Ishikawa (cell line): ENCODE results near the gene ATRX.

Source experiments
- CEBPB ChIP-seq: IDR thresholded peaks from 2 replicates; pipeline ENCODE4 v1.6.1; 2012
- CREB1 ChIP-seq: IDR thresholded peaks from 2 replicates; pipeline ENCODE4 v1.6.1; 2012; ENCODE audit warnings: low read depth
- EP300 ChIP-seq: IDR thresholded peaks from 2 replicates; pipeline ENCODE4 v1.6.1; 2012; ENCODE audit warnings: borderline replicate concordance
- FOXM1 ChIP-seq: IDR thresholded peaks from 2 replicates; pipeline ENCODE4 v1.6.1; 2012; ENCODE audit warnings: low read depth, borderline replicate concordance
- NFIC ChIP-seq: IDR thresholded peaks from 2 replicates; pipeline ENCODE4 v1.6.1; 2012
- RAD21 ChIP-seq: IDR thresholded peaks from 2 replicates; pipeline ENCODE4 v1.6.1; 2012; ENCODE audit warnings: low read depth
- TAF1 ChIP-seq: IDR thresholded peaks from 2 replicates; pipeline ENCODE4 v1.6.1; 2012; ENCODE audit warnings: low read depth, mild to moderate bottlenecking
- TCF12 ChIP-seq: IDR thresholded peaks from 2 replicates; pipeline ENCODE4 v1.6.1; 2012; ENCODE audit warnings: low read depth
- TEAD4 ChIP-seq: IDR thresholded peaks from 2 replicates; pipeline ENCODE4 v1.6.1; 2012
- ZBTB7A ChIP-seq: IDR thresholded peaks from 2 replicates; pipeline ENCODE4 v1.6.1; 2012; ENCODE audit warnings: low read depth
- TF ChIP-seq, protein P1 (sequence below): IDR thresholded peaks from 2 replicates; pipeline ENCODE4 v1.6.1; 2012; ENCODE audit warnings: low read depth, mild to moderate bottlenecking
- TF ChIP-seq, protein P2 (sequence below): IDR thresholded peaks from 2 replicates; pipeline ENCODE4 v1.6.1; 2012
- TF ChIP-seq, protein P3 (sequence below): IDR thresholded peaks from 2 replicates; pipeline ENCODE4 v1.6.1; 2012

ATRX gene

DNA sequence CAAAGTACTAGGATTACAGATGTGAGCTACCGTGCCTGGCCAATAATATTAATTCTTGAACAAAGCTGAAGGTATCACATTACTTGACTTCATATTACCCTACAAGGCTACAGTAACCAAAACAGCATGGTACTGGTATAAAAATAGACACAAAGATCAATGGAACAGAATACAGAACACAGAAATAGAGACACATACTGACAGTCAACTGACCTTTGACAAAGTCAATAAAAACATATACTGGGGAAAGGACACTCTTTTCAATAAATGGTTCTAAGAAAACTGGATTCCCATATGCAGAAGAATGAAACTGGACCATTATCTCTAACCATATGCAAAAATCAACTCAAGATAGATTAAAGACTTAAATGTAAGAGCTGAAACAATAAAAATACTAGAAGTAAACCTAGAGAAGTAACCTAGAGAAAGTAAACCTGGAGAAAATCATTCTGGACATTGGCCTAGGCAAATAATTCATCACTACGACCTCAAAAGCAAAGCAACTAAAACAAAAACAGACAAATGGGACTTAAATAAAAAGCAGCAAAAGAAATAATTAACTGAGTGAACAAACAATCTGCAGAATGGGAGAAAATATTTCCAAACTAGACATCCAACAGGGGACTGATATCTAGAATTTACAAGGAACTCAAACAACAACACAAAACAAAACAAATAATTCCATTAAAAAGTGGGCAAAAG lies 182.2 kb downstream of the ATRX start:
- TF ChIP-seq CEBPB (no peak), TCF12 (no peak), RAD21 (no peak), FOXM1 (no peak)

DNA sequence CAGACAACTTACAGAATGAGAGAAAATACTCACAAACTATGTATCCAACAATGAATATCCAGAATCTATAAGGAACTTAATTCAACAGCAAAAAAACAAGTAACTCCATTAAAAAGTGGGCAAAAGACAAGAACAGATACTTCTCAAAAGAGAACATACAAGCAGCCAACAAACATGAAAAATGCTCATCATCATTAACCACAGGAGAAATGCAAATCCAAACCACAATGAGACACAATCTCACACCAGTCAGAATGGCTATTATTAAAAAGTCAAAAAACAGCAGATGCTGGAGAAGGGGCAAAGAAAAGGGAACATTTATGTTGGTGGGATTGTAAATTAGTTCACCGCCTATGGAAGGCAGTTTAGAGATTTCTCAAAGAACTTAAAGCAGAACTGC lies 188.5 kb downstream of the ATRX start:
- TF ChIP-seq, protein P1, sequence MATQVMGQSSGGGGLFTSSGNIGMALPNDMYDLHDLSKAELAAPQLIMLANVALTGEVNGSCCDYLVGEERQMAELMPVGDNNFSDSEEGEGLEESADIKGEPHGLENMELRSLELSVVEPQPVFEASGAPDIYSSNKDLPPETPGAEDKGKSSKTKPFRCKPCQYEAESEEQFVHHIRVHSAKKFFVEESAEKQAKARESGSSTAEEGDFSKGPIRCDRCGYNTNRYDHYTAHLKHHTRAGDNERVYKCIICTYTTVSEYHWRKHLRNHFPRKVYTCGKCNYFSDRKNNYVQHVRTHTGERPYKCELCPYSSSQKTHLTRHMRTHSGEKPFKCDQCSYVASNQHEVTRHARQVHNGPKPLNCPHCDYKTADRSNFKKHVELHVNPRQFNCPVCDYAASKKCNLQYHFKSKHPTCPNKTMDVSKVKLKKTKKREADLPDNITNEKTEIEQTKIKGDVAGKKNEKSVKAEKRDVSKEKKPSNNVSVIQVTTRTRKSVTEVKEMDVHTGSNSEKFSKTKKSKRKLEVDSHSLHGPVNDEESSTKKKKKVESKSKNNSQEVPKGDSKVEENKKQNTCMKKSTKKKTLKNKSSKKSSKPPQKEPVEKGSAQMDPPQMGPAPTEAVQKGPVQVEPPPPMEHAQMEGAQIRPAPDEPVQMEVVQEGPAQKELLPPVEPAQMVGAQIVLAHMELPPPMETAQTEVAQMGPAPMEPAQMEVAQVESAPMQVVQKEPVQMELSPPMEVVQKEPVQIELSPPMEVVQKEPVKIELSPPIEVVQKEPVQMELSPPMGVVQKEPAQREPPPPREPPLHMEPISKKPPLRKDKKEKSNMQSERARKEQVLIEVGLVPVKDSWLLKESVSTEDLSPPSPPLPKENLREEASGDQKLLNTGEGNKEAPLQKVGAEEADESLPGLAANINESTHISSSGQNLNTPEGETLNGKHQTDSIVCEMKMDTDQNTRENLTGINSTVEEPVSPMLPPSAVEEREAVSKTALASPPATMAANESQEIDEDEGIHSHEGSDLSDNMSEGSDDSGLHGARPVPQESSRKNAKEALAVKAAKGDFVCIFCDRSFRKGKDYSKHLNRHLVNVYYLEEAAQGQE = no peak
- TF ChIP-seq ZBTB7A (no peak), EP300 (no peak)

DNA sequence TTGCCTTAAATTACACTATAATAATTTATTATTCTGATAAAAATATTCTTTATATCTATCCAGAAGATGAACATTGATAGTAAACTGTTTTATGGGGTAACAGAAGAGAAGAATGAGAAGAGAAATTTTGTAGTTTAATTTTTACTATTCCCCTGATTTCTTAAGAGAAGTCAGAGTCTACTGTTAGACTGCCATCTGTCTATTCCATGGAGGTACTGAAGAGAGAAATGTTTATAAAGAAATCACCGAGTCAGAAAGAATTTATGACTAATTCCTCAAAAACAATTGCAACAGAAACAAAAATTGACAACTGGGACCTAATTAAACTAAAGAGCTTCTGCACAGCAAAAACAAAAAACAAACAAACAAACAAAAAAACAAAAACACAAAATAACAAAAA lies 188.9 kb downstream of the ATRX start:
- TF ChIP-seq FOXM1 (no peak), ZBTB7A (no peak), CREB1 (no peak)
- TF ChIP-seq, protein P2, sequence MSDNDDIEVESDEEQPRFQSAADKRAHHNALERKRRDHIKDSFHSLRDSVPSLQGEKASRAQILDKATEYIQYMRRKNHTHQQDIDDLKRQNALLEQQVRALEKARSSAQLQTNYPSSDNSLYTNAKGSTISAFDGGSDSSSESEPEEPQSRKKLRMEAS = no peak
- TF ChIP-seq, protein P1 = no peak

DNA sequence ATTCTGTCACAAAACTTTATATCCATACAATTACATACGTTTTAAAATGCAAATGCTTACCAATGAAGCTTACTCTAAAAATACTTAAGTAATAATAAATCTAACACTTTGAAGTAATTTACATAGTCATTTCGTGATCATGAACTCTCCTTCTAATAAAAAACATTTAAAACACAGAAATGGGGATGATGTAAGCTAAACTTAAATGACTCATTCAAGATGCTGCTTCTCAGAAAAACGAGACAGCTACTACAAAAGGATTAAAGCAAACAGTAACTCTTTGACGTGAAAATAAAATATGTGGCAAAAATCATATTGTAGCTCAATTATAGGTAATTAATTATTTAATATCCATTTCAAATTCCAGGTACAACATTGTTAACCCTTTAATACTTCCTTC lies 190.2 kb downstream of the ATRX start:
- TF ChIP-seq NFIC (no peak), TEAD4 (no peak), CREB1 (no peak), FOXM1 (no peak)
- TF ChIP-seq, protein P1 = no peak
- TF ChIP-seq, protein P3, sequence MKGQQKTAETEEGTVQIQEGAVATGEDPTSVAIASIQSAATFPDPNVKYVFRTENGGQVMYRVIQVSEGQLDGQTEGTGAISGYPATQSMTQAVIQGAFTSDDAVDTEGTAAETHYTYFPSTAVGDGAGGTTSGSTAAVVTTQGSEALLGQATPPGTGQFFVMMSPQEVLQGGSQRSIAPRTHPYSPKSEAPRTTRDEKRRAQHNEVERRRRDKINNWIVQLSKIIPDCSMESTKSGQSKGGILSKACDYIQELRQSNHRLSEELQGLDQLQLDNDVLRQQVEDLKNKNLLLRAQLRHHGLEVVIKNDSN = no peak

DNA sequence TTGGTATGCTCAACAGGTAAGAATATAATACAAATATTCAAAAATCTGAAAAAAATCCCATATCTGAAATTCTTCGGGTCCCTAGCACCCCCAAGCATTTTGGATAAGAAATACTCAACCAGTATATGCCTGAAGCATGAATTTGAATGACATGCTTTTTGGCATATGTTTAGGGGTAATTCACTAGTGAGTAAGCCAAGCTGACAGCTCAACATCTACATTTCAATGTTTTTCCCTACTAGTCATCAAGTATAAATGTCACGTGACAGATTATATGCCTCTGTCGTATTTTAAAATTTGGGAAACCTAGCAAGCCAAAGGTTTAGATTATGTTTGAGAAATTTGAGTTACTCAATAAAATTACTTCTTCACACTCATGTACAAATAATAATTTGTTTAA lies 213.7 kb downstream of the ATRX start:
- no peak for TF ChIP-seq TCF12
- TF ChIP-seq, protein P2 = no peak
- TF ChIP-seq NFIC = no peak
- TF ChIP-seq TAF1 = no peak
- no peak for TF ChIP-seq RAD21
- TF ChIP-seq, protein P1 = no peak
- no peak for TF ChIP-seq CEBPB
- no peak for TF ChIP-seq EP300
- no peak for TF ChIP-seq CREB1
- no peak for TF ChIP-seq TEAD4
- no peak for TF ChIP-seq ZBTB7A
- TF ChIP-seq, protein P3 = no peak
